GM23338 (cell line): Measurements from ENCODE around the gene PDCD4. TPM values are rescaled to one million over a fixed set of nuclear protein-coding genes. Genes with fewer than 3 reads are reported as not detected.

ENCODE experiments used
- ATAC-seq: fragments of 200-7000 bp; cut with Tn5 transposase; 3 replicates; pipeline ENCODE4 v1.9.1; 2020
- DNase-seq: peaks from one replicate; pipeline ENCODE4 v3.0.0-alpha.2; 2015; ENCODE audit warnings: low spot score
- H2AFZ ChIP-seq: fragments of 200-600 bp; sonication (generic); 2 replicates; pipeline ENCODE4 v1.8.0; 2016; ENCODE audit warnings: antibody characterized with exemption, mild to moderate bottlenecking, moderate library complexity
- H3F3A ChIP-seq: fragments of 200-600 bp; sonication (generic); replicated peaks from 2 replicates; pipeline ENCODE4 v1.8.0; 2017; ENCODE audit warnings: antibody characterized with exemption, mixed run types, low read depth
- H3K27ac ChIP-seq: fragments of 200-600 bp; sonication (generic); 2 replicates; pipeline ENCODE4 v1.6.1; 2016; ENCODE audit warnings: low read depth
- H3K27me3 ChIP-seq: fragments of 200-600 bp; sonication (generic); 2 replicates; pipeline ENCODE4 v1.8.0; 2016; ENCODE audit warnings: mild to moderate bottlenecking, mixed run types, moderate library complexity; ENCODE audit not compliant: insufficient read depth
- H3K36me3 ChIP-seq: fragments of 200-600 bp; sonication (generic); 2 replicates; pipeline ENCODE4 v1.8.0; 2016; ENCODE audit warnings: mild to moderate bottlenecking; ENCODE audit not compliant: insufficient read depth
- H3K4me1 ChIP-seq: fragments of 200-600 bp; sonication (generic); 2 replicates; pipeline ENCODE4 v1.8.0; 2016; ENCODE audit warnings: mild to moderate bottlenecking, moderate library complexity; ENCODE audit not compliant: insufficient read depth
- H3K4me2 ChIP-seq: fragments of 200-600 bp; sonication (generic); 2 replicates; pipeline ENCODE4 v1.7.1; 2017; ENCODE audit warnings: mixed run types
- H3K4me3 ChIP-seq: fragments of 200-600 bp; sonication (generic); 2 replicates; pipeline ENCODE4 v1.6.1; 2016; ENCODE audit warnings: mixed run types
- H3K79me2 ChIP-seq: fragments of 200-600 bp; sonication (generic); replicated peaks from 2 replicates; pipeline ENCODE4 v1.8.0; 2017; ENCODE audit warnings: mild to moderate bottlenecking; ENCODE audit not compliant: insufficient read depth
- H3K9me2 ChIP-seq: fragments of 200-600 bp; sonication (generic); 2 replicates; pipeline ENCODE4 v1.8.0; 2017; ENCODE audit not compliant: insufficient read depth
- H4K20me1 ChIP-seq: fragments of 200-600 bp; sonication (generic); replicated peaks from 2 replicates; pipeline ENCODE4 v1.8.0; 2017; ENCODE audit warnings: mild to moderate bottlenecking; ENCODE audit not compliant: insufficient read depth
- H3K27ac Mint-ChIP-seq: 2 replicates; pipeline ENCODE4 v1.8.0; 2020; ENCODE audit warnings: inconsistent platforms, mild to moderate bottlenecking, moderate library complexity, mixed read lengths
- H3K27me3 Mint-ChIP-seq: 3 replicates; pipeline ENCODE4 v1.8.0; 2022; ENCODE audit warnings: low read depth, mild to moderate bottlenecking, moderate library complexity, mixed read lengths, inconsistent platforms; ENCODE audit not compliant: insufficient read depth, poor library complexity
- H3K36me3 Mint-ChIP-seq: 3 replicates; pipeline ENCODE4 v1.8.0; 2021; ENCODE audit warnings: low read depth, mild to moderate bottlenecking, inconsistent platforms, moderate library complexity, mixed read lengths
- H3K4me1 Mint-ChIP-seq: 3 replicates; pipeline ENCODE4 v1.8.0; 2020; ENCODE audit warnings: mild to moderate bottlenecking, inconsistent platforms, mixed read lengths
- H3K4me3 Mint-ChIP-seq: 3 replicates; pipeline ENCODE4 v1.8.0; 2021; ENCODE audit warnings: moderate library complexity, mild to moderate bottlenecking, inconsistent platforms, mixed read lengths
- H3K9me3 Mint-ChIP-seq: 3 replicates; pipeline ENCODE4 v1.8.0; 2020; ENCODE audit warnings: moderate library complexity, mild to moderate bottlenecking, inconsistent platforms, mixed read lengths
- CREB1 ChIP-seq: fragments of 250-450 bp; sonication (Bioruptor Pico); IDR thresholded peaks from 2 replicates; pipeline ENCODE4 v1.5.0; 2020; ENCODE audit warnings: low read depth, mild to moderate bottlenecking, moderate library complexity
- EZH2 ChIP-seq: fragments of 200-600 bp; sonication (generic); IDR thresholded peaks from one replicate; pipeline ENCODE4 v1.8.0; 2017; ENCODE audit warnings: antibody characterized with exemption, mild to moderate bottlenecking, low read depth; ENCODE audit not compliant: unreplicated experiment
- EZH2phosphoT487 ChIP-seq: fragments of 200-600 bp; sonication (generic); IDR thresholded peaks from one replicate; pipeline ENCODE4 v1.8.1; 2018; ENCODE audit warnings: antibody characterized with exemption; ENCODE audit not compliant: unreplicated experiment
- NANOG ChIP-seq: IDR thresholded peaks from 2 replicates; pipeline ENCODE4 v1.6.1; 2016; ENCODE audit warnings: antibody characterized with exemption, borderline replicate concordance
- POLR2AphosphoS5 ChIP-seq: IDR thresholded peaks from 2 replicates; pipeline ENCODE4 v1.6.1; 2016; ENCODE audit warnings: antibody characterized with exemption, low read depth
- STAT1 ChIP-seq: IDR thresholded peaks from one replicate; pipeline ENCODE4 v1.6.1; 2016; ENCODE audit warnings: antibody characterized with exemption; ENCODE audit not compliant: unreplicated experiment
- ZNF331 ChIP-seq: fragments of 250-450 bp; sonication (Bioruptor Pico); IDR thresholded peaks from 2 replicates; pipeline ENCODE4 v1.5.0; 2020; ENCODE audit warnings: low read depth, mild to moderate bottlenecking, moderate library complexity
- polyA plus RNA-seq: library from polyadenylated mRNA; unstranded; fragments of >200 nt; fragmentation: Nextera tagmentation; extraction: Ambion mirVana; gene quantifications from 2 replicates; pipeline ENCODE4 v1.2.1, GENCODE V29; 2016
- total RNA-seq: library from RNA; depleted of rRNA; stranded (reverse); fragments of >200 nt; shearing (Covaris generic); gene quantifications from 2 replicates; pipeline ENCODE4 v1.2.3, GENCODE V29; 2014
- TF ChIP-seq, protein P1 (sequence below): IDR thresholded peaks from 2 replicates; pipeline ENCODE4 v1.6.1; 2016; ENCODE audit warnings: antibody characterized with exemption
- TF ChIP-seq, protein P2 (sequence below): fragments of 250-450 bp; sonication (Bioruptor Pico); IDR thresholded peaks from 2 replicates; pipeline ENCODE4 v1.5.0; 2020; ENCODE audit warnings: mild to moderate bottlenecking, moderate library complexity

Gene PDCD4
- total and polyA plus RNA-seq, 2 experiments from 2014 or later = 10.1 to 18.0 TPM

DNA sequence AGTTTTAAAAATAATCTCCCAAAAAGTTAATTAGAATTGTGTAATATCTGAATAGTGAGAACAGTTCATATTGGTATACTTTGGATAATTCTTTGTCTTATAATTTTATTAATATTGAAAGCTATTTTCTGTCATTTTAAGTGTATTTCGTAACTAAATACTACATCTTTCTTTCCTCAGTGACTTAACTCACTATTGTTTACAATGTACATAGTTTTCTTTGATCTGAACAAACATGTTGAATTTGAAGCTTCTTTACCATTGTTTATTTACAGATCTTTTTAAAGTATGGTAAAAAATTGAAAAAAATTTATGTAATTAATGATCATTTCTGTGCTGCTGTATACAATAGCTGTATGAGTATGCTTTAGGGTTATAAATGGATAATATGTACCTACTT lies 5.1 kb downstream of the PDCD4 start (continued):
- TF ChIP-seq EZH2 (no peak), ZNF331 (CRISPR knock-in tag) (no peak), STAT1 (no peak), NANOG (no peak)
- TF ChIP-seq, protein P1, sequence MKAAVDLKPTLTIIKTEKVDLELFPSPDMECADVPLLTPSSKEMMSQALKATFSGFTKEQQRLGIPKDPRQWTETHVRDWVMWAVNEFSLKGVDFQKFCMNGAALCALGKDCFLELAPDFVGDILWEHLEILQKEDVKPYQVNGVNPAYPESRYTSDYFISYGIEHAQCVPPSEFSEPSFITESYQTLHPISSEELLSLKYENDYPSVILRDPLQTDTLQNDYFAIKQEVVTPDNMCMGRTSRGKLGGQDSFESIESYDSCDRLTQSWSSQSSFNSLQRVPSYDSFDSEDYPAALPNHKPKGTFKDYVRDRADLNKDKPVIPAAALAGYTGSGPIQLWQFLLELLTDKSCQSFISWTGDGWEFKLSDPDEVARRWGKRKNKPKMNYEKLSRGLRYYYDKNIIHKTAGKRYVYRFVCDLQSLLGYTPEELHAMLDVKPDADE = no peak

DNA sequence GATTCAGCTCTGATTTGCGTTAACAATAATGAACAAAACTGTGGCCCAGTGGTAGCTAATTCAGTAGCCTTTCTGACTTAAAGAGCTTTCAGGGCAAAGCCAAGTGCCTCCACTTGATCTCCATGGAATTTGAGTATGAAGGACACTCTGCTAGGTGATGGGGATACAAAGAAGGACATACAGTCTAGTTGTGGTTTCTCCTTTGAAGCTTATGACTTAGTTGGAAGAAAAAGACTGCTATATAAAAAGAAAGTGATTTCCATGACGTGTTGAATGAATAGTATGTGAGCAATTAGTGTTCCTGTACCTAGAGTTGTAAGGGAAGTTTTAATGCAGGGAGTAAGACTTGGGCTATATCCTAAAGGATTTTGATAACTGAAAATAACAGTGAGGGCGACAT lies 8.3 kb downstream of the PDCD4 start:
- H3K27ac Mint-ChIP-seq = no peak overlapping the region
- Histone ChIP-seq H3K36me3 (no peaks in the 10 kb centered on the region), H3K79me2 (no peaks in the 10 kb centered on the region), H3K27me3 (no peaks in the 10 kb centered on the region), H4K20me1 (no peaks in the 10 kb centered on the region), H3K27ac (no peak overlapping the region), H2AFZ (no peak overlapping the region), H3K4me1 (no peaks in the 10 kb centered on the region), H3F3A (no peaks in the 10 kb centered on the region), H3K4me3 (no peak overlapping the region), H3K4me2 (no peak overlapping the region), H3K9me2 (no peaks in the 10 kb centered on the region)
- TF ChIP-seq POLR2AphosphoS5 (no peak), CREB1 (CRISPR knock-in tag) (no peak), STAT1 (no peak), EZH2phosphoT487 (no peak), EZH2 (no peak)
- TF ChIP-seq, protein P2, sequence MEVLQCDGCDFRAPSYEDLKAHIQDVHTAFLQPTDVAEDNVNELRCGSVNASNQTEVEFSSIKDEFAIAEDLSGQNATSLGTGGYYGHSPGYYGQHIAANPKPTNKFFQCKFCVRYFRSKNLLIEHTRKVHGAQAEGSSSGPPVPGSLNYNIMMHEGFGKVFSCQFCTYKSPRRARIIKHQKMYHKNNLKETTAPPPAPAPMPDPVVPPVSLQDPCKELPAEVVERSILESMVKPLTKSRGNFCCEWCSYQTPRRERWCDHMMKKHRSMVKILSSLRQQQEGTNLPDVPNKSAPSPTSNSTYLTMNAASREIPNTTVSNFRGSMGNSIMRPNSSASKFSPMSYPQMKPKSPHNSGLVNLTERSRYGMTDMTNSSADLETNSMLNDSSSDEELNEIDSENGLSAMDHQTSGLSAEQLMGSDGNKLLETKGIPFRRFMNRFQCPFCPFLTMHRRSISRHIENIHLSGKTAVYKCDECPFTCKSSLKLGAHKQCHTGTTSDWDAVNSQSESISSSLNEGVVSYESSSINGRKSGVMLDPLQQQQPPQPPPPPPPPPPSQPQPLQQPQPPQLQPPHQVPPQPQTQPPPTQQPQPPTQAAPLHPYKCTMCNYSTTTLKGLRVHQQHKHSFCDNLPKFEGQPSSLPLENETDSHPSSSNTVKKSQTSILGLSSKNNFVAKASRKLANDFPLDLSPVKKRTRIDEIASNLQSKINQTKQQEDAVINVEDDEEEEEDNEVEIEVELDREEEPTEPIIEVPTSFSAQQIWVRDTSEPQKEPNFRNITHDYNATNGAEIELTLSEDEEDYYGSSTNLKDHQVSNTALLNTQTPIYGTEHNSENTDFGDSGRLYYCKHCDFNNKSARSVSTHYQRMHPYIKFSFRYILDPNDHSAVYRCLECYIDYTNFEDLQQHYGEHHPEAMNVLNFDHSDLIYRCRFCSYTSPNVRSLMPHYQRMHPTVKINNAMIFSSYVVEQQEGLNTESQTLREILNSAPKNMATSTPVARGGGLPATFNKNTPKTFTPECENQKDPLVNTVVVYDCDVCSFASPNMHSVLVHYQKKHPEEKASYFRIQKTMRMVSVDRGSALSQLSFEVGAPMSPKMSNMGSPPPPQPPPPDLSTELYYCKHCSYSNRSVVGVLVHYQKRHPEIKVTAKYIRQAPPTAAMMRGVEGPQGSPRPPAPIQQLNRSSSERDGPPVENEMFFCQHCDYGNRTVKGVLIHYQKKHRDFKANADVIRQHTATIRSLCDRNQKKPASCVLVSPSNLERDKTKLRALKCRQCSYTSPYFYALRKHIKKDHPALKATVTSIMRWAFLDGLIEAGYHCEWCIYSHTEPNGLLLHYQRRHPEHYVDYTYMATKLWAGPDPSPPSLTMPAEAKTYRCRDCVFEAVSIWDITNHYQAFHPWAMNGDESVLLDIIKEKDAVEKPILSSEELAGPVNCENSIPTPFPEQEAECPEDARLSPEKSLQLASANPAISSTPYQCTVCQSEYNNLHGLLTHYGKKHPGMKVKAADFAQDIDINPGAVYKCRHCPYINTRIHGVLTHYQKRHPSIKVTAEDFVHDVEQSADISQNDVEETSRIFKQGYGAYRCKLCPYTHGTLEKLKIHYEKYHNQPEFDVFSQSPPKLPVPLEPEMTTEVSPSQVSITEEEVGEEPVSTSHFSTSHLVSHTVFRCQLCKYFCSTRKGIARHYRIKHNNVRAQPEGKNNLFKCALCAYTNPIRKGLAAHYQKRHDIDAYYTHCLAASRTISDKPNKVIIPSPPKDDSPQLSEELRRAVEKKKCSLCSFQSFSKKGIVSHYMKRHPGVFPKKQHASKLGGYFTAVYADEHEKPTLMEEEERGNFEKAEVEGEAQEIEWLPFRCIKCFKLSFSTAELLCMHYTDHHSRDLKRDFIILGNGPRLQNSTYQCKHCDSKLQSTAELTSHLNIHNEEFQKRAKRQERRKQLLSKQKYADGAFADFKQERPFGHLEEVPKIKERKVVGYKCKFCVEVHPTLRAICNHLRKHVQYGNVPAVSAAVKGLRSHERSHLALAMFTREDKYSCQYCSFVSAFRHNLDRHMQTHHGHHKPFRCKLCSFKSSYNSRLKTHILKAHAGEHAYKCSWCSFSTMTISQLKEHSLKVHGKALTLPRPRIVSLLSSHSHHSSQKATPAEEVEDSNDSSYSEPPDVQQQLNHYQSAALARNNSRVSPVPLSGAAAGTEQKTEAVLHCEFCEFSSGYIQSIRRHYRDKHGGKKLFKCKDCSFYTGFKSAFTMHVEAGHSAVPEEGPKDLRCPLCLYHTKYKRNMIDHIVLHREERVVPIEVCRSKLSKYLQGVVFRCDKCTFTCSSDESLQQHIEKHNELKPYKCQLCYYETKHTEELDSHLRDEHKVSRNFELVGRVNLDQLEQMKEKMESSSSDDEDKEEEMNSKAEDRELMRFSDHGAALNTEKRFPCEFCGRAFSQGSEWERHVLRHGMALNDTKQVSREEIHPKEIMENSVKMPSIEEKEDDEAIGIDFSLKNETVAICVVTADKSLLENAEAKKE (CRISPR knock-in tag) = no peak
- no peak for DNase-seq
- H3K4me3 Mint-ChIP-seq = no peak overlapping the region
- no peaks in the 10 kb centered on the region for H3K9me3 Mint-ChIP-seq
- H3K4me1 Mint-ChIP-seq = no peaks in the 10 kb centered on the region
- ATAC-seq = no peak
- H3K36me3 Mint-ChIP-seq = peaks cover 5% of the 10 kb centered on the region; the same call in 1 of the 3 replicates
- H3K27me3 Mint-ChIP-seq = no peaks in the 10 kb centered on the region
